Measurements from ENCODE around the gene C4BPB. TPM values are rescaled to one million over a fixed set of nuclear protein-coding genes. Genes with fewer than 3 reads are reported as not detected.

Gene C4BPB
- total RNA-seq, 1 donor from 2014 or later, result 4.1 TPM

GRCh38 chr1:207059881-207060280 lies 28.8 kb upstream of the C4BPB start:
- no peak for DNase-seq (ENCODE audit: low spot score)

DNA sequence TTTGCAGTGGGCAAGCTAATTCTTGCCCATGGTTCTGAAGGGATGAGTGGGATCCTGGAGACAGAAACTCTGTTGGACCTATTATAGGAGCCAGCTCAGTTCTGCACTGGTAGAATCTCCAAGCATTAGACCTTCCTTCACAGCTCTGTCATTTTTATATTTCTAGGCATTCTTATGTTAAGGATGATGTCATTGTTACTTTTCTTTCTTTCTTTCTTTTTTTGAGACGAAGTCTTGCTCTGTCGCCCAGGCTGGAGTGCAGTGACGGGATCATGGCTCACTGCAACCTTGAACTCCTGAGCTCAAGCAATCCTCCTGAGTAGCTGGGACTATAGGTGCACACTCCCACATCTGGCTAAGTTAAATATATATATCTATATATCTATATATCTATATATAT lies 28.1 kb upstream of the C4BPB start:
- no peak for DNase-seq (ENCODE audit: low spot score)

DNA sequence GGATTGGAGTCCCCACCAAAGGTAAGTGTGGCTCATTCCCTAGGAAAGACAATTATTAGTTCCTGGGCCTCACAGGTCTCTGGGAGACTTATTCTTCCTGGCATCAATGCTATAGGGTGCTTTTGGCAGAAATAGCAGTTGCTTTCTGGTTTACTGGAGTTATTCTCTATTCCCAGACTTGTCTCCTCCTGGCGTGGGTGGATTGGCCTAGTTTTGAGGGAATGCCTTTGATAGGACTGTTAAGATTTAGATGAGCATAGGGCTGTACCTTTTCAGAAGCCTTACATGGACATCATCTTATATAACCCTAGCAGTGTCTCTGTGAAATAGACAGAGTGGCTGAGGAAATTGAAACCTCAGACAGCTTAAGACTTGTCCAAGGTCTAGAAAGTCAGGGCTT lies 26.6 kb upstream of the C4BPB start:
- DNase-seq (ENCODE audit: low spot score), result no peak

GRCh38 chr1:207063014-207063413 lies 25.6 kb upstream of the C4BPB start:
- no peak for DNase-seq (ENCODE audit: low spot score)

GRCh38 chr1:207064561-207064960 lies 24.1 kb upstream of the C4BPB start:
- no peak for DNase-seq (ENCODE audit: low spot score)

GRCh38 chr1:207067185-207067584 lies 21.5 kb upstream of the C4BPB start:
- peak; percentile 8 for DNase-seq (ENCODE audit: low spot score)

DNA sequence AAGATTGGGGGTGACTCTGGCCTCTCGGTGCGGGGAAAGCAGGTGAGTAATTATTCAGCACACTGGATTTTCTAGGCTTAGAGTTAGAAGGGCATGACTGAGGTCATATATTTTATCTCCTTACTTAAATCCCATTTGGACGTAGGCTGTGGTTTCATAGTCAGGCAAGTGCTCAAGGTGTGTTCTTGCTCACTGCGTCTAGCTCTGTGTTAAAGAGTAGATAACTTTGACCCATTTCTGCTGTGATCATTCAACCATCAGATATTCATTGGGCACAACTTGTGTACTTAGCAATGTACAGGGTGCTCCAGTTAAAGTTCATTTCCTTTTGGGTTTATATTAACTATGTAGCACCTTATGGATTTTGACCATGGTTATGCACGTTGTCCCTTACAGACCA lies 21.0 kb upstream of the C4BPB start:
- DNase-seq (ENCODE audit: low spot score), result peak; percentile 8

DNA sequence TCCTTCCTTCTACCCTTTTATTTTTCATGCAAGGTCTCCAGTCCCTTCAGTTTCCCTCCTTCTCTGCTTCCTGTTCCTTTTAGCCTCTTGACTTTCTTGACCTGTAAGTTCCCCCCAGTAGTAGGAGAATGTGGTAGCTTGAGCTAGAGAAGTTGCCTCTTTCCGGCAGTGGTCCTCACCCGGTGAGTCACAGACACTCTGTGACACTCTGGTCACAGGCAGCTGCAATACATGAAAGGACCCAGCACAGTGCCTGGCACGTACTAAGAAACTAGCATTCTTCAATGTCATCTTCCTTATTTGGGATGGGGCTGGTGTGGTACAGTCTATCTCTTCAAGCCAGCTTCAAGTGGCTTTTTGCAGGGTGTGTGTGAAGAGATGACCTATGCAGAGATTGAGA lies 19.6 kb upstream of the C4BPB start:
- DNase-seq (ENCODE audit: low spot score), result no peak

DNA sequence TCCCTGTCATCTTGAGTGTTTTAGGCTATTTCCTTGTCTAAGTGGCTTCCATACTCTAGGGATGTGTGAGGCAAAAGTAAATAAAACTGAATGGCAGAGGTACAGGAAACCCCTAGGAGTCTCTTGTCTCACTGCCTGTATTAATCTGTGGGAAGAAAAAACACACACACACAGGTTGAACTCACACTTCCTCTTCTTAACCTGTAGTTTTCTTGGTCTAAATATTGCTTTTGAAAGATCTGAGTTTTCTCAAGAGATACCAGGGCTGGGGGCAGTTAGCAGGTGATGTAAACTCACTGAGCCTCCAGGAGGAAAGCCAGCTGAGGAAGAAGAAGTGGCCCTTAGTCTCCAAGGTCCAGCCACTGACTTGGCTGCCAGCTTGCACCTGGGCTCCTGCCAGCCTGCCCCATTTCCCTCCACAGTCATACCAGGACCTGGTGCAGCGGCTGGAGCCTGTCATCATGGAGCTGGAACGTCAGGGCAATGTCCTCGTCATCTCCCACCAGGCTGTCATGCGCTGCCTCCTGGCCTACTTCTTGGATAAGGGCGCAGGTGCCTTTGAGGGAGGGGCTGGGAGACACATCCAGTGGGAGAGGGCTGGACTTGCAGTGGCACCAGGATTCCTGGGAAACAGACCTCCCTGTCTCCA lies 18.7 kb upstream of the C4BPB start:
- DNase-seq (ENCODE audit: low spot score), result no peak

GRCh38 chr1:207070811-207071210 lies 17.8 kb upstream of the C4BPB start:
- peak; percentile 2 for DNase-seq (ENCODE audit: low spot score)

GRCh38 chr1:207071426-207071825 lies 17.2 kb upstream of the C4BPB start:
- peak; percentile 4 for DNase-seq (ENCODE audit: low spot score)

GRCh38 chr1:207072233-207072632 lies 16.4 kb upstream of the C4BPB start:
- DNase-seq (ENCODE audit: low spot score), result no peak

DNA sequence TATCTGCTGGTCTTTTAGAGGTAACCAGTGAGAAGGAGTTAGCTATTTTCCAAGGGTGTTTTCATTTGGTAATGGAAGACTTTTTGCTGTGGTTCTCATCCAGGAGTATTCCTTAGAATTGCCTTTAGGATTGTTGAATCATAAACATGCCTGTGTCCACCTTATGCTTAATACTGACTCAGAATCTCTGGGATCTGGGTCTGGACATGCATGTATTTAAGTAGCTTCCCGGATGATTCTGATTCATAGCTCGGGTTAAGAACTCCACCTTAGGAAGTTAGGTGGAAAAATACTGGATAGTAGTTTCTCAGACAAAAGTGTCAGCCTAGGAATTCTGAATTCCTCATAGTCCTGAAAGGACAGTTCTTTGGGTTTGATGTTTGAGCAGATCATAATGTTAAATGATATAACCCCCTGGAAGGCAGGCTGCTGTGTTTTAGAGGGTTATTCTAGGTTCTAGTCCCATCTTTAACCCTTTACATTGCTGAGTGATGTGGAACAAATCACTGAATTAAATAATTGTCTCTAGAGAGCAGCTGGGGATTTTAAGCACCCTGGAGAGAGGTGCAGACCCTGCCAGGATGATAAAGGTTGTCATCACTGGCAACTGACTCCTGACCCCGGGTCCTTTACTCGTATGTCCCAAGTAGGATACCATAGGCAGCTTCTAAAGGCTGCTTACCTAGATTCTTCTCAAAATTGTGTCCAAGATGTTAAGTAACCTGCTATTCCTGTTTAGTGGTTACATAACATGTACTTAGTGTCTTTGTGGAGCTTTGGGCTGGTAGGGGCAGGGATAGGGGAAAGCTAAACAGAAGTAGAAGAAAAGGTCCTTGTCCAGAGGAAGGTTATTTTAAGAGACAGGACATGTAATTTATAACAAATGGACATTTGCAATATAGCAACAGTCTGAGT lies 14.5 kb upstream of the C4BPB start:
- no peak for DNase-seq (ENCODE audit: low spot score)

DNA sequence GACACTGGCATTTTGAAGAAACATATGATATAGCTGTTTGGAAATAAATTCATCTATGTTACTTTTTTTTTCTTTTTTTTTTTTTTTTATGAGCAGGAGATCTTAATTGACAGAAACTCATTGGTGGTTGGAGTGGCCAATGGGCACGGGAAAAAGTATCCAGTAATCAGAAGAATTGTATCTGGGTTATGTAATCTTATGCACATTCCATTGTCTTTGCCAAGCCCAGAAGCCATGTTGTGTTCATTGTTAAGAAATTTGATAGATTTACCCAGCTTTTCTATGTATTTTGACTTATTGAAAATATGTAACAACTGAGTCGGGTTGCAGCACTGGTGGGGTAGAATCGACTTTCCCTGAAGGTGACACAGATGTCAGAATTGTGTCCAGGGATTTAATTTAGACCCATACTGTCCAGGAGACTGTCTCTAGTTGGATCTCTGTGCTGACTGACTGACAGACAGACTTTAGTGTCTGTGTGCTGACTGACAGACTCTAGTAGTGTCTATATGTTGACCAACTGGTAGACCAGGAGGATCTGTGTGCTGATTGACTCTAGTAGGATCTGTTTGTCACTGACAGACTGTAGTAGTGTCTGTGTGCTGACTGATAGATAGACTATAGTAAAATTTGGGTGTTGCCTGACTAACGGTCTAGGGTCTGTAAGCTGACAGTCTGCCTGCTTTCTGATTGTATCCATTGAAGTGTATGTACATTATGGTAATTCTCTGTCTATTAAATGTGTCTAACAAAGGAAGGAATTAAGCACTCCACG lies 12.3 kb upstream of the C4BPB start:
- DNase-seq (ENCODE audit: low spot score), result no peak

GRCh38 chr1:207077012-207077411 lies 11.6 kb upstream of the C4BPB start:
- DNase-seq (ENCODE audit: low spot score), result no peak

DNA sequence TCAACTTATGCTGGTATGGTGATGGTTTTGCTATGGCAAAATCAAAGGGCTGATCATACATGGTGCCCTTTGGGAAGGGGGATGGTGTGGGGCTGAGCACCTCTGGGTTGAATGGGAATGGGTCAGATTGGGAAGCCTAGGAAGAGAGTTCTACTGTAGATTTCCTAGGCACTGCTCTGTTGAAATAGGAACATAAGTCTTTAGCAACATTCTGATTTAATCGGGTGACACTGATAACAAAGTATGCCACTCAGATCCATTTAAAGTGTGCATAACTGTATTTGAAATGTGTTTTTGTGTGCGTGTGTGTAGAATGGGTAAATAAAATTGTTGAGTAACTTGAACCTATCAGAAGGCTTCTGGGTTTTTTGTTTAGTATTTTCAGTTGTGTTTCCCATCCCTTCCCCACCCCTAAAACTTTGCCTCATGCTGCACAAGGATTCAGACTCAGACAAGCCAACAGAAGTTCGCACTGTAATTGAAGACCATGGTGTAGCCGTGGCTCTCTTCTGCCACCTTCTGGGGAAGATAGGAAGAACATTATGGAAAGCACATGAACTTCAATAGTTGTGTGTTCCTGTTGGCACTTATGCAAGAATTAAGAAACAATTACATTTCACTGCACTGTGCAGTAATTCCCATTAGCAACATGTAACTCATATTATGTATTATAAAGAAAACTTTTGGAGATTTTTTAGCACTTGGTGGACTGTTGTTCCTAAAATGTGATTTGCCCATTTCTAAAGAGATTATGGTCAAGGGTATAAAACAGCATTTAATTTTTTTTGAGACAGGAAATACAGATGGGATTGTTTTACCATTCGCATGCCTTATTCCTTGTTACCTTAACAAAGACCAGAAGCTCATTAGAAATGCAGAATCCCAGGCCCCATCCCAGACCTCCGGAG lies 10.9 kb upstream of the C4BPB start:
- DNase-seq (ENCODE audit: low spot score), result peak; percentile 86

DNA sequence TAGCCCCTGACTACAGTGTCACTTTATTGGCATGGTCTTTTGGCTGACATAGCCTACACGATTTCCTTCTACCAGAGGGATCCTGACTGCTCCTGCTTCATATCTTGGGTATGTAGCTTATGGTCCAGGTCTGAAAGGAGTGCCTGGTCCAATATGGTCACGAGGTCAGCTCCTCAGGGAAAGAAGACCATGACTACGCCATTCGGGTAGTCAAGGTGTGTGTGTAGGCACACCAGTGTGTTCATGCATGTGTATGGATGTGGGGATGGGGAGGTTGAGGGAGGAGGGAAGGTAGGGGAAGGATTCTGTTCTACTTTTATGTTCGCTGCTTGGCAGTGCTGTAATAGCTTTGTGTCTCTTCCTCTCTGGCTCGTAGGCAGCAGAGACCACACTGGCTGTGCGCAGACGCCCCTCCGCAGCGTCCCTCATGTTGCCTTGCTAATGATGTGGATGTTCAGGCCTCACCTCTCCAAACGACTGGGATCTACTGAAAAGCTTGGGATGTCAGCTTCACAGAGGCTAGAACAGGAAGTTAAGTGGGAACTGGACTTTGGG lies 10.0 kb upstream of the C4BPB start:
- no peak for DNase-seq (ENCODE audit: low spot score)

- no peak for DNase-seq (ENCODE audit: low spot score)
These were observed 8.9 kb upstream of the C4BPB start for GRCh38 chr1:207079706-207080241.

GRCh38 chr1:207081088-207081487 lies 7.6 kb upstream of the C4BPB start:
- DNase-seq (ENCODE audit: low spot score), result no peak

- DNase-seq (ENCODE audit: low spot score), result no peak
These were observed 6.9 kb upstream of the C4BPB start for GRCh38 chr1:207081806-207082205.

- no peak for DNase-seq (ENCODE audit: low spot score)
These were observed 4.4 kb upstream of the C4BPB start for GRCh38 chr1:207084232-207084631.
